NB4 (cell line): Measurements from ENCODE around the gene EIF3B.

Experiments
- DNase-seq: peaks from one replicate; pipeline ENCODE4 v3.0.0; 2010; ENCODE audit warnings: low read depth
- H3K4me3 ChIP-seq: one replicate; pipeline ENCODE4 v1.5.1; 2011; ENCODE audit warnings: mild to moderate bottlenecking, low read depth, low read length, moderate library complexity
- CTCF ChIP-seq: IDR thresholded peaks from one replicate; pipeline ENCODE4 v1.5.1; 2012; ENCODE audit warnings: low read depth, low read length
- MAX ChIP-seq: IDR thresholded peaks from 2 replicates; pipeline ENCODE4 v1.6.1; 2011; ENCODE audit warnings: low read depth, low read length
- MYC ChIP-seq: IDR thresholded peaks from 2 replicates; pipeline ENCODE4 v1.6.1; 2011; ENCODE audit warnings: low read depth, low read length
- POLR2A ChIP-seq: IDR thresholded peaks from 2 replicates; pipeline ENCODE4 v1.6.1; 2011; ENCODE audit warnings: mild to moderate bottlenecking; ENCODE audit not compliant: insufficient read length; ENCODE audit errors: extremely low read depth

Gene EIF3B

DNA sequence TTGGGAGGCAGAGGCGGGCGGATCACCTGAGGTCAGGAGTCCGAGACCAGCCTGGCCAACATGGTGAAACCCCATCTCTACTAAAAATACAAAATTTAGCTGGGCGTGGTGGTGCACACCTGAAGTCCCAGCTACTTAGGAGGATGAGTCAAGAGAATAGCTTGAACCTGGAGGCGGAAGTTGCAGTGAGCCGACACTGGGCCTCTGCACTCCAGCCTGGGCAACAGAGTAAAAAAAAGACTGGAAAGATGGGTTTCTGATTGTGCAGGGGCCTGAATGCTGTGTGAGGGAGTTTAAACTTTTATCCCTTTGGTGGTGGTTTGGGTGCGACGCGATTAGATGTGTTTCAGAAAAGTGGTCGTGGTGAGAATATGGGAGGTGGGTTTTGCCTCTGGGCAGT is 50.6 kb downstream of the EIF3B start:
- H3K4me3 ChIP-seq: peak overlapping the region; percentile 76
- DNase-seq: no peak
- TF ChIP-seq POLR2A: no peak
- no peak for TF ChIP-seq CTCF
- TF ChIP-seq MAX: no peak
- TF ChIP-seq MYC: no peak

DNA sequence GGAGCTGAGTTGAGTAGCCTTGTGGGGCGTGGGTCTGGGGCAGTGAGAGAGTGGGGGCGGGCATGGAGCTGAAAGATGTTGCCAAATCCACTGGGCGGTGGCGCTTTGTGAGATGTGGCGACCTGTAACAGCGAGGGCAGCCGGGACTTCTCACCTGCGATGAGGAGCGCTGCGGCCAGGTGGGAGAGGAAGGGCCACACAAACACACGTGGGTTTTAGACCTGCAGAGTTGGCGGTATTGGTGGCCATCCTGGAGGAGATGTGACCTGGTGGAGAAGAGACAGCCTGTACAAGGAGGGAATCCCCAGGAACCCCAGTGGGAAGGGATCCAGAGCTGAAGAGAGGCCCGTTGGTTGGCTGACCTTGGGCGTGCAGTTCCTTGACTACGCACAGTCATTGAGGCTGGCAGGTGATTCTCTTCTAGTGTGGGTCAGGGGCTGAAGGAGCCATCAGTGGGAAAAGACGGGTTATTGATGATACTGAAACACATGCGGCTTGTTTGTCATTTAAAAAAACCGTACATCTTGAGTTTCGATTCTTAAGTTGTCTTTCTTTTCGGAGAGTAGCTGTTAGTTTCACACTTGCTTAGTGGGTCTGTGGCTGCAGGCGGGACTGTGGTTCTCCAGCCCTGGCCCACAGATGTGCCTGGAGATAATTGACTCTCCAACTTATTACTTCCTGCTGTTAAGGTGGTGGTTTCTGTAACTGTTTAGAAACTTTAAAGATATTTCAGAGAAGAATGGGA is 51.1 kb downstream of the EIF3B start:
- TF ChIP-seq MYC (peak; percentile 29; the same call in 1 of the 2 replicates), POLR2A (no peak), MAX (peak; percentile 76; the same call in 1 of the 2 replicates), CTCF (no peak)
- peak overlapping the region; percentile 76 for H3K4me3 ChIP-seq
- DNase-seq: peak; percentile 87

DNA sequence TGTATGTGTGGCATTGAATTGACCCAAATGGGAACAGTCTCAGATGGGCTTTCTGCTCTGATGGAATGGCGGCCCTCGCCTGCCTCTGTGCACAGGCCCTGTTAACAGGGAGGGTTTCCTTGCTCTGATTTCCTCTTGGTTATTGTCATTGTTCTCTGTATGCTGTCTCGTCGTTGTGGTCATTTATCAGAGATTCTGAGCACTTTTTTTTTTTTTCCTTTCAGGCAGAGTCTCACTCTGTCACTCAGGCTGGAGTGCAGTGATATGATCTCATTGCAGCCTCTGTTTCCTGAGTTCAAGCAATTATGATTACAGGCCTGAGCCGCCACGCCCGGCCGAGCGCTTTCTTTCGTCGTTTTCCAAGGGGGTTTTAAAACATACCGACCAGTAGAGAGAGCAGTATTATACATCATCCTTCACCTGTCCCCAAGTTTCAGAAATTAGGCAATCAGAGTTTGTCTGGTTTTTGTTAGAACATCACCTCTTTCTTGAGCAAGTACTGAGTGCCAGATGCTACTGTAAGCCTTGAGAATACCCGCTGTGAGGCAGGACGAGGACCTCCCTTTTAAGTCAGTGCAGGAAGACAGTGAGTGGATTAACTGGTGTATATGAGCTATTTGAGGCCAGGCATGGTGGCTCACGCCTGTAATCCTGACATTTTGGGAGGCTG is 55.3 kb downstream of the EIF3B start:
- TF ChIP-seq CTCF (no peak), MYC (no peak), MAX (no peak), POLR2A (no peak)
- no peak for DNase-seq
- no peak overlapping the region for H3K4me3 ChIP-seq

DNA sequence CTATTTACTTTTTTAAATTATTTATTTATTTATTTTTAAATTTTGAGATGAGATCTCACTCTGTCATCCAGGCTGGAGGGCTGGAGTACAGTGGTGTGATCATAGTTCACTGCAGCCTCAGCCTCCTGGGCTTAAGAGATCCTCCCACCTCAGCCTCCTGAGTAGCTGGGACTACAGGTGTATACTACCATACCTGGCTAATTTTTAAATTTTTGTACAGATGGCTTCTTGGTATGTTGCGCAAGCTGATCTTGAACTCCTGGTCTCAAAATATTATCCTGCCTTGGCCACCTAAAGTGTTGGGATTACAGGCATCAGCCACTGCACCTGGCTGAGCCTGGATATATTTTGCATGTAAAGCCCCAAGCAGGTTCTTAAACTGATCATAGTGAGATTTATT is 56.4 kb downstream of the EIF3B start:
- no peak for DNase-seq
- TF ChIP-seq CTCF: no peak
- TF ChIP-seq MYC: no peak
- no peak for TF ChIP-seq MAX
- TF ChIP-seq POLR2A: no peak
- no peak overlapping the region for H3K4me3 ChIP-seq

- no peak for DNase-seq
- no peak overlapping the region for H3K4me3 ChIP-seq
- no peak for TF ChIP-seq MYC
- no peak for TF ChIP-seq MAX
- TF ChIP-seq POLR2A: no peak
- no peak for TF ChIP-seq CTCF
Measured at GRCh38 chr7:2411815-2412586, 57.4 kb downstream of the EIF3B start.
